Mesendoderm (in vitro differentiated cells): ENCODE measurements around the gene P2RX6.

Experiments
- DNase-seq: peaks from one replicate; pipeline ENCODE4 v3.0.0; 2013
- H2AK5ac ChIP-seq: 2 replicates; pipeline ENCODE4 v1.6.1; 2013; ENCODE audit warnings: low read length, inconsistent platforms
- H2BK120ac ChIP-seq: 2 replicates; pipeline ENCODE4 v1.6.1; 2013; ENCODE audit warnings: low read depth, mild to moderate bottlenecking, low read length, moderate library complexity, mixed read lengths
- H2BK15ac ChIP-seq: replicated peaks from 2 replicates; pipeline ENCODE4 v1.6.1; 2013; ENCODE audit warnings: low read depth, mild to moderate bottlenecking, moderate library complexity
- H2BK5ac ChIP-seq: 2 replicates; pipeline ENCODE4 v1.6.1; 2013; ENCODE audit warnings: low read length, inconsistent platforms
- H3K18ac ChIP-seq: 2 replicates; pipeline ENCODE4 v1.6.1; 2013; ENCODE audit warnings: mild to moderate bottlenecking, low read length, mixed read lengths
- H3K23ac ChIP-seq: one replicate; pipeline ENCODE4 v1.6.1; 2013; ENCODE audit warnings: low read length
- H3K27ac ChIP-seq: 2 replicates; pipeline ENCODE4 v1.5.1; 2013; ENCODE audit warnings: low read depth, mild to moderate bottlenecking, inconsistent platforms, low read length, moderate library complexity
- H3K27me3 ChIP-seq: 2 replicates; pipeline ENCODE4 v1.6.1; 2013; ENCODE audit warnings: low read length, control low read depth, mild to moderate bottlenecking, inconsistent platforms; ENCODE audit not compliant: insufficient read depth, poor library complexity
- H3K36me3 ChIP-seq: 2 replicates; pipeline ENCODE4 v1.6.1; 2013; ENCODE audit warnings: low read length, inconsistent platforms; ENCODE audit not compliant: control insufficient read depth, insufficient read depth
- H3K4ac ChIP-seq: one replicate; pipeline ENCODE4 v1.6.1; 2013; ENCODE audit warnings: low read depth, mild to moderate bottlenecking, low read length, moderate library complexity
- H3K4me1 ChIP-seq: 2 replicates; pipeline ENCODE4 v1.6.1; 2013; ENCODE audit warnings: low read depth, low read length, inconsistent platforms; ENCODE audit not compliant: control insufficient read depth
- H3K4me2 ChIP-seq: 2 replicates; pipeline ENCODE4 v1.6.1; 2013; ENCODE audit warnings: low read length
- H3K4me3 ChIP-seq: 2 replicates; pipeline ENCODE4 v1.5.1; 2013; ENCODE audit warnings: mild to moderate bottlenecking, low read length
- H3K56ac ChIP-seq: one replicate; pipeline ENCODE4 v1.6.1; 2013; ENCODE audit warnings: low read length
- H3K79me1 ChIP-seq: 2 replicates; pipeline ENCODE4 v1.6.1; 2013; ENCODE audit warnings: low read length, inconsistent platforms
- H3K79me2 ChIP-seq: 2 replicates; pipeline ENCODE4 v1.6.1; 2013; ENCODE audit warnings: mild to moderate bottlenecking, low read length; ENCODE audit not compliant: control insufficient read depth, insufficient read depth
- H3K9ac ChIP-seq: 2 replicates; pipeline ENCODE4 v1.6.1; 2013; ENCODE audit warnings: low read length, inconsistent platforms
- H4K5ac ChIP-seq: one replicate; pipeline ENCODE4 v1.6.1; 2013; ENCODE audit warnings: low read length
- H4K8ac ChIP-seq: one replicate; pipeline ENCODE4 v1.6.1; 2013; ENCODE audit warnings: low read depth, mild to moderate bottlenecking, control low read depth, low read length, moderate library complexity
- WGBS: extraction: QIAGEN DNeasy Blood & Tissue Kit; methylation state at CpG from one replicate; pipeline ENCODE4 v1.1.7; 2013; ENCODE audit warnings: low lambda C conversion rate, missing lambda C conversion rate; ENCODE audit not compliant: insufficient coverage; ENCODE audit errors: extremely low coverage; 5-methylcytosine and 5-hydroxymethylcytosine counted together

Gene P2RX6

DNA sequence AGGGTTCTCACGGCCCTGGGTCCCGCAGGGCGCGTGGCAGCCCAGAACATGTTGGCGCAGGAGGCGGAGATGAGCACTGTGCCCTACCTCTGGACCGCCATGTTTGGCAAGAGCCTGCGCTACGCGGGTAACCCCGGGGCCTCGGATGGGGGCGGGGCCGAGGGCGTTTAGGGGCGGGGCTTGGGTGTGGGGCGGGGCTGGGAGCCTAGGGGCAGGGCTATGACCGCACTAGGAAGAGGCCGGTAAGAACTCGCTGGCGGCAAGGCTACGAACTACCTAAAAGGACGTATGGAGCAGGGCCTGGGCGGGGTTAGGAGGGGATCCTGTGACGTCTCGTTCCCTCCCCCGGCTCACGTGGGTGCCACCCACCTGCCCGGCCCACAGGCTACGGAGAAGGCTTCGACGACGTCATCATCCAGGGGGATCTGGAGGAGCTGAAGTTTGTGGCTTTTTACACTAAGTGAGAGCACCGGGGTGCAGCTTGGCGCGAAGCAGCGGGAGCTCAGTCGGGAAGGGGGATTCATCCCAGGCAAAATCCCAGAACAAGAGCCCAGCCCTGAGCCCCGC is 35.6 kb upstream of the P2RX6 start:
- no peaks in the 10 kb centered on the region for H3K79me2 ChIP-seq
- H3K9ac ChIP-seq = peak overlapping the region; percentile 30
- peaks cover 9% of the 10 kb centered on the region for H3K4me1 ChIP-seq
- no peaks in the 10 kb centered on the region for H3K27me3 ChIP-seq
- H4K5ac ChIP-seq = no peak overlapping the region
- H3K18ac ChIP-seq = no peak overlapping the region
- DNase-seq = peak; percentile 98
- H2BK15ac ChIP-seq = no peak overlapping the region
- no peak overlapping the region for H3K27ac ChIP-seq
- H3K4me3 ChIP-seq = no peak overlapping the region
- H2AK5ac ChIP-seq = no peak overlapping the region
- no peak overlapping the region for H3K4ac ChIP-seq
- no CpG with 5 or more reads among the region's 39 CpGs for WGBS
- H3K4me2 ChIP-seq = peak overlapping the region; percentile 53
- H4K8ac ChIP-seq = no peak overlapping the region
- H3K23ac ChIP-seq = no peak overlapping the region
- no peak overlapping the region for H2BK5ac ChIP-seq
- no peaks in the 10 kb centered on the region for H3K36me3 ChIP-seq
- peaks cover 4% of the 10 kb centered on the region for H3K79me1 ChIP-seq
- no peak overlapping the region for H2BK120ac ChIP-seq
- H3K56ac ChIP-seq = peak overlapping the region; percentile 86

GRCh38 chr22:20979940-20980453 is 35.0 kb upstream of the P2RX6 start:
- no peak overlapping the region for H3K27ac ChIP-seq
- no CpG with 5 or more reads among the region's 13 CpGs for WGBS
- H3K79me2 ChIP-seq = no peaks in the 10 kb centered on the region
- H3K18ac ChIP-seq = no peak overlapping the region
- peaks cover 9% of the 10 kb centered on the region for H3K4me1 ChIP-seq
- no peak overlapping the region for H2BK15ac ChIP-seq
- DNase-seq = no peak
- H4K8ac ChIP-seq = no peak overlapping the region
- no peaks in the 10 kb centered on the region for H3K36me3 ChIP-seq
- peaks cover 4% of the 10 kb centered on the region for H3K79me1 ChIP-seq
- H3K27me3 ChIP-seq = no peaks in the 10 kb centered on the region
- H3K4me3 ChIP-seq = no peak overlapping the region
- peak overlapping the region; percentile 9 for H2AK5ac ChIP-seq
- no peak overlapping the region for H3K23ac ChIP-seq
- no peak overlapping the region for H4K5ac ChIP-seq
- H3K4ac ChIP-seq = no peak overlapping the region
- peak overlapping the region; percentile 6 for H3K4me2 ChIP-seq
- H3K9ac ChIP-seq = peak overlapping the region; percentile 23
- no peak overlapping the region for H2BK5ac ChIP-seq
- peak overlapping the region; percentile 65 for H3K56ac ChIP-seq
- no peak overlapping the region for H2BK120ac ChIP-seq

DNA sequence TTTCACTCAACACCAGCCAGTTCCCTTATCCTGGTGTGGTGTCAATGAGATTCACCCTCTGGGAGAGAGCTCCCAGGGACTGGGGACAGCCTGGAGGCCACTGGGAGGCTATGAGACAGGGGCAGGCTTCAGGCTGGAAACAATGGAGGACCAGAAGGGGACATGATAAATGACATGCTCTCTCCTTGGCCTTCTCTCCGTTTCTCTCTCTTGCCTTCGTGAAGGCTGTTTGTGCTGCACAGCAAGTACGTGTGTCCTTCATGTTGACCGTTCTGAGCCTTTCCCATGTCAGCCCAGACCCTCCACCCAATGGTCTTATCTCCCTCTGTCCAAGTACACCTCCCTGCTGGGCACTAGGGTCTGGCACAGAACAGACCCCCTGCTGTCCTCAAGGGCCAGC is 34.4 kb upstream of the P2RX6 start:
- Histone ChIP-seq H3K4me3 (no peak overlapping the region), H3K79me1 (peaks cover 4% of the 10 kb centered on the region), H3K18ac (no peak overlapping the region), H3K4me1 (peaks cover 9% of the 10 kb centered on the region), H3K23ac (no peak overlapping the region), H2BK5ac (no peak overlapping the region), H4K5ac (no peak overlapping the region), H3K27ac (no peak overlapping the region), H4K8ac (no peak overlapping the region), H2BK120ac (no peak overlapping the region), H3K4me2 (no peak overlapping the region), H3K9ac (no peak overlapping the region), H3K79me2 (no peaks in the 10 kb centered on the region), H3K56ac (no peak overlapping the region), H2AK5ac (no peak overlapping the region), H2BK15ac (no peak overlapping the region), H3K36me3 (no peaks in the 10 kb centered on the region), H3K4ac (no peak overlapping the region), H3K27me3 (no peaks in the 10 kb centered on the region)
- no peak for DNase-seq
- no CpG with 5 or more reads among the region's 4 CpGs for WGBS

GRCh38 chr22:20980938-20981722 is 33.8 kb upstream of the P2RX6 start:
- no peak overlapping the region for H3K27ac ChIP-seq
- peak overlapping the region; percentile 91 for H2AK5ac ChIP-seq
- H3K18ac ChIP-seq = no peak overlapping the region
- H3K23ac ChIP-seq = peak overlapping the region; percentile 76
- H3K79me2 ChIP-seq = no peaks in the 10 kb centered on the region
- H3K9ac ChIP-seq = peak overlapping the region; percentile 98
- no peak for DNase-seq
- no peak overlapping the region for H4K8ac ChIP-seq
- H3K79me1 ChIP-seq = peaks cover 4% of the 10 kb centered on the region
- peak overlapping the region; percentile 99 for H3K56ac ChIP-seq
- peaks cover 9% of the 10 kb centered on the region for H3K4me1 ChIP-seq
- peak overlapping the region; percentile 54 for H2BK5ac ChIP-seq
- no peak overlapping the region for H2BK120ac ChIP-seq
- H3K27me3 ChIP-seq = no peaks in the 10 kb centered on the region
- H3K4ac ChIP-seq = no peak overlapping the region
- no peak overlapping the region for H2BK15ac ChIP-seq
- H4K5ac ChIP-seq = no peak overlapping the region
- no CpG with 5 or more reads among the region's 10 CpGs for WGBS
- H3K4me3 ChIP-seq = peak overlapping the region; percentile 53
- peak overlapping the region; percentile 81 for H3K4me2 ChIP-seq
- no peaks in the 10 kb centered on the region for H3K36me3 ChIP-seq

- Histone ChIP-seq H4K5ac (no peak within 1 kb of the TSS), H3K9ac (peak within 1 kb of the TSS; percentile 98), H3K27me3 (no peaks in the 10 kb centered on the region), H3K56ac (peak within 1 kb of the TSS; percentile 99), H3K79me2 (no peaks in the 10 kb centered on the region), H3K27ac (peak within 1 kb of the TSS; percentile 86), H3K4me2 (peak within 1 kb of the TSS; percentile 90), H3K23ac (peak within 1 kb of the TSS; percentile 92), H3K4ac (peak within 1 kb of the TSS; percentile 38), H2BK5ac (peak within 1 kb of the TSS; percentile 97), H3K79me1 (peaks cover 4% of the 10 kb centered on the region), H4K8ac (no peak within 1 kb of the TSS), H2AK5ac (peak within 1 kb of the TSS; percentile 91), H2BK120ac (no peak within 1 kb of the TSS), H3K4me1 (peaks cover 9% of the 10 kb centered on the region), H3K4me3 (peak within 1 kb of the TSS; percentile 93), H2BK15ac (no peak within 1 kb of the TSS), H3K18ac (peak within 1 kb of the TSS; percentile 75), H3K36me3 (no peaks in the 10 kb centered on the region)
- DNase-seq = peak; percentile 90
- no CpG with 5 or more reads among the region's 87 CpGs for WGBS
Measured at GRCh38 chr22:20981787-20982562, 33.0 kb upstream of the P2RX6 start, which contains the start of gene LZTR1. LZTR1 (plus strand) TSS chr22:20982297; CDS start chr22:20982372, 75 bp downstream.
